ENCODE results near the gene PHKG2.
A peak's percentile ranks its signal among the peaks of the same experiment; 100 is the strongest.

Gene PHKG2

GRCh38 chr16:30769379-30770089, 21.3 kb downstream of the PHKG2 start:
- H3K4me1 Mint-ChIP-seq, result peaks cover 7% of the 10 kb centered on the region
- no peak for ATAC-seq

GRCh38 chr16:30771726-30772125, 23.5 kb downstream of the PHKG2 start:
- ATAC-seq, result no peak
- DNase-seq, result no peak
- peaks cover 45% of the 10 kb centered on the region for H3K36me3 Mint-ChIP-seq (ENCODE audit: low read depth)
- no peak overlapping the region for H3K4me3 Mint-ChIP-seq
- H3K27me3 Mint-ChIP-seq, result no peaks in the 10 kb centered on the region
- no peaks in the 10 kb centered on the region for H3K9me3 Mint-ChIP-seq
- H3K27ac Mint-ChIP-seq, result no peak overlapping the region
- peaks cover 17% of the 10 kb centered on the region for H3K4me1 Mint-ChIP-seq

More at GRCh38 chr16:30769379-30770089, 21.3 kb downstream of the PHKG2 start:
- Mint-ChIP-seq H3K27me3 (no peaks in the 10 kb centered on the region), H3K4me3 (no peak overlapping the region), H3K36me3 (ENCODE audit: low read depth) (peaks cover 55% of the 10 kb centered on the region), H3K27ac (no peak overlapping the region), H3K9me3 (no peaks in the 10 kb centered on the region)
- no peak for DNase-seq

DNA sequence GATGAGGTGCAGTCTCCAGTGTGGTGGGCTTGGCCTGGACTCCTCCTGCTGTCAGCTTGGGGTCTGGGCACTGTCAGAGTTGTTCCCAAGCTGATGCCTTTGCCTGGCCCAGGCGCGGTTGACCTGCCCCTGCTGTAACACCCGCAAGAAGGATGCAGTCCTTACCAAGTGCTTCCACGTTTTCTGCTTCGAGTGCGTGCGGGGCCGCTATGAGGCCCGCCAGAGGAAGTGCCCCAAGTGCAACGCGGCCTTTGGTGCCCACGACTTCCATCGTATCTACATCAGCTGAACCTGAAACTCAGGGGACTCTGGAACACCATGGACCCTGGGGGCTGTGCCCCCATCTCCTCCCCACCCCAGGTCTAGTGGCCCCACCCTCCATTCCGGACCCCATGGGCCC, 25.6 kb downstream of the PHKG2 start:
- Mint-ChIP-seq H3K9me3 (no peaks in the 10 kb centered on the region), H3K36me3 (ENCODE audit: low read depth) (peaks cover 36% of the 10 kb centered on the region), H3K4me1 (peaks cover 25% of the 10 kb centered on the region), H3K27ac (no peak overlapping the region), H3K27me3 (no peaks in the 10 kb centered on the region), H3K4me3 (no peak overlapping the region)
- DNase-seq, result no peak
- ATAC-seq, result no peak

- H3K4me1 Mint-ChIP-seq, result peaks cover 25% of the 10 kb centered on the region
- ATAC-seq, result no peak
- H3K4me3 Mint-ChIP-seq, result peak overlapping the region; percentile 93
- H3K27me3 Mint-ChIP-seq, result no peaks in the 10 kb centered on the region
- H3K27ac Mint-ChIP-seq, result peak overlapping the region; percentile 97
- H3K9me3 Mint-ChIP-seq, result no peaks in the 10 kb centered on the region
- DNase-seq, result no peak
- H3K36me3 Mint-ChIP-seq (ENCODE audit: low read depth), result peaks cover 31% of the 10 kb centered on the region
Observed at GRCh38 chr16:30774367-30775130, 26.3 kb downstream of the PHKG2 start.

DNA sequence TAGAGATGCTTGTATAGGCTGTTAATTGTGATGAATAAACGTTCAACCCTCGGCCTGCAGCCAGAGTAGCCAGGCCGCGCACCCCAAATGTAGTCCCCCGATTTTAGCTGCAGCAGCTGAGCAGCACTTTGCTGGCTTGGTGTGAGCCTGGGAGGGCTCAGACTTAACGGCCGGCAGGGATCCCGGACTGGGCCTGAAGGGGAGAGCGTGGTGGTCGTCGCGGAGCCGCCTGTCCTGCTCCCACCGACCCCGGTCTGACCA, 26.8 kb downstream of the PHKG2 start:
- peaks cover 25% of the 10 kb centered on the region for H3K4me1 Mint-ChIP-seq
- no peaks in the 10 kb centered on the region for H3K9me3 Mint-ChIP-seq
- H3K27ac Mint-ChIP-seq, result peak overlapping the region; percentile 97
- H3K36me3 Mint-ChIP-seq (ENCODE audit: low read depth), result peaks cover 30% of the 10 kb centered on the region
- ATAC-seq (no peak), DNase-seq (no peak)
- H3K27me3 Mint-ChIP-seq, result no peaks in the 10 kb centered on the region
- peak overlapping the region; percentile 93 for H3K4me3 Mint-ChIP-seq

- DNase-seq (peak; percentile 74), ATAC-seq (peak; percentile 76)
- H3K27ac Mint-ChIP-seq, result peak overlapping the region; percentile 97
- H3K4me3 Mint-ChIP-seq, result peak overlapping the region; percentile 93
- H3K27me3 Mint-ChIP-seq, result no peaks in the 10 kb centered on the region
- H3K4me1 Mint-ChIP-seq, result peaks cover 25% of the 10 kb centered on the region
- peaks cover 28% of the 10 kb centered on the region for H3K36me3 Mint-ChIP-seq (ENCODE audit: low read depth)
- H3K9me3 Mint-ChIP-seq, result no peaks in the 10 kb centered on the region
Observed at GRCh38 chr16:30775392-30776188, 27.4 kb downstream of the PHKG2 start.

GRCh38 chr16:30777591-30778297, 29.5 kb downstream of the PHKG2 start:
- no peaks in the 10 kb centered on the region for H3K9me3 Mint-ChIP-seq
- H3K4me3 Mint-ChIP-seq, result peak overlapping the region; percentile 93
- no peak for DNase-seq
- peak overlapping the region; percentile 97 for H3K27ac Mint-ChIP-seq
- H3K36me3 Mint-ChIP-seq (ENCODE audit: low read depth), result peaks cover 15% of the 10 kb centered on the region
- H3K4me1 Mint-ChIP-seq, result peaks cover 25% of the 10 kb centered on the region
- no peak for ATAC-seq
- H3K27me3 Mint-ChIP-seq, result no peaks in the 10 kb centered on the region

DNA sequence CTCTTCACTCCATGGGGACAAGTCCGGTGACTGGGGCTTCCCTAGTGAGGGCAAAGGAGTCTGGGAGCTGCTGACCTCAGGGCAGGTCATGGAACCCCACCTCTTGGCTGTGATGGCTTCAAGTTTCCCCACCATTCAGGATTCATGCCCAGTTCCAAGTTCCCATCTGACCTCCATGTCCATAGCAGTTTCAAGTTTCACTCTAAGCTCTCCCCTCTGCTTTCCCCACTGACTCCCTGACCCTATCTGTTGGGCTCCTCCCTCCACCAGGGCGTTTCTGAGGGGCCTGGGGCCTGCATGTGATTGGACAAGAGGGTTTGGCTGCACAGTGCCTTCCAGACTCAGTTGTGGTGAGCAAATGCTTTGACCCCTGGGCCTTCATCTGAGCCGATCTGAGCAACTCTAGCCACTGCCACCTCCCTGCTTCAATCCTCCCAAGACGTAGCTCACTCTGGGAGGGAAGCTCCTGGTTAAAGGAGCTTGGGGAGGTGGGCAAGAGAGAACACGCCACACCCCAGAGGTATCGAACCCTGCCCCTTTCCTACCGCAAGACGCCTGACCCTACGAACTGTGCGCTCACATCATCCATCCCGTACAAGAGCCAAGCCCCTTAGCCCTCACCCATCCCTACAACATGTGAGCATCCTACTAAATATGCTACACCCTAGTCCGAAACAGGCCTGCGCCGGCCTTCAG, 30.5 kb downstream of the PHKG2 start:
- H3K4me1 Mint-ChIP-seq, result peaks cover 21% of the 10 kb centered on the region
- H3K27me3 Mint-ChIP-seq, result no peaks in the 10 kb centered on the region
- no peak overlapping the region for H3K27ac Mint-ChIP-seq
- H3K9me3 Mint-ChIP-seq, result no peaks in the 10 kb centered on the region
- DNase-seq (no peak), ATAC-seq (no peak)
- H3K36me3 Mint-ChIP-seq (ENCODE audit: low read depth), result peaks cover 9% of the 10 kb centered on the region
- H3K4me3 Mint-ChIP-seq, result no peak overlapping the region

GRCh38 chr16:30779596-30779995, 31.4 kb downstream of the PHKG2 start:
- ATAC-seq (no peak), DNase-seq (no peak)
- Mint-ChIP-seq H3K27me3 (no peaks in the 10 kb centered on the region), H3K27ac (no peak overlapping the region), H3K9me3 (no peaks in the 10 kb centered on the region), H3K4me3 (no peak overlapping the region), H3K36me3 (ENCODE audit: low read depth) (peaks cover 9% of the 10 kb centered on the region), H3K4me1 (peaks cover 17% of the 10 kb centered on the region)

DNA sequence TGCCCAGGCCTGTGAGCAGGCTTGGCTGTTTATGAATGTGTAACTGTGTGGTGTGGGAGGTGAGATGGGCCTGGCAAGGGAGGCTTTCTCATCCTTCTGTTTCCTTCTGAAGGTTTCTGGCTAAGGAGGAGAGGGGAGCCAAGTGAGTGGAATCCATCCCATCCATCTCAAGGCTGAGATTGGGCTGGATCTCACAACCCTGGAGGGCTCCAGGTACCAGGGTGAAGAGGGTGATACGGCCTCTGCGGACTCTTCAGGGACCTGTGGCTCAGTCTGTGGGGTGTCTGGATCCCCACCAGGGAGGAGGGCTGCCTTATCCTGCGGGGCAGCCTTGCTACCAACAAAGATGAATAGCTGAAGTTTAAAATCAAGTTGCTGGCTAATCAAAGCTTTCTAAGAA, 31.8 kb downstream of the PHKG2 start:
- Mint-ChIP-seq H3K9me3 (no peaks in the 10 kb centered on the region), H3K36me3 (ENCODE audit: low read depth) (peaks cover 7% of the 10 kb centered on the region), H3K27me3 (no peaks in the 10 kb centered on the region), H3K27ac (no peak overlapping the region), H3K4me1 (peaks cover 14% of the 10 kb centered on the region), H3K4me3 (no peak overlapping the region)
- no peak for DNase-seq
- no peak for ATAC-seq

DNA sequence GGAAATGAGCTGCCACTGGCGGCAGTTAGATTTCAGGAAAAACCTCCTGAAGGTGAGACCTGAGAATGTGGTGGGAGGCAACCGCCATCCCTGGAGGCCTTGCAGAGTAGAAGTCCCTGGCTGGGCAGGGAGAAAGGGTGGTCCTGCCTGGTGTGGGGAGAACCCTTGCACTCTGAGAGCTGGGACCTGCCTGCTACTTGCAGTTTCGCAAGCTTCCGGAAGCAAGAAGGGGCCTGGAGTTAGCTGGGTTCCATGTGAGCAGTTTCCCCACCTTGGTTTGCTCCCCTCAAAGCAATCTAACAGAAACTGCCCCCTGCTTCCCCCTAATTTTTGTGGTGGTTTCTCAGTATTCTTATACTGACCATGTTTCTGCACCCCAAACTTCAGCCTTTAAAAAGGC, 32.3 kb downstream of the PHKG2 start:
- DNase-seq (no peak), ATAC-seq (no peak)
- Mint-ChIP-seq H3K9me3 (no peaks in the 10 kb centered on the region), H3K4me3 (no peak overlapping the region), H3K4me1 (peaks cover 14% of the 10 kb centered on the region), H3K36me3 (ENCODE audit: low read depth) (peaks cover 7% of the 10 kb centered on the region), H3K27ac (no peak overlapping the region), H3K27me3 (no peaks in the 10 kb centered on the region)

GRCh38 chr16:30782486-30783279, 34.5 kb downstream of the PHKG2 start:
- Mint-ChIP-seq H3K27ac (no peak overlapping the region), H3K4me1 (peaks cover 7% of the 10 kb centered on the region), H3K36me3 (ENCODE audit: low read depth) (no peaks in the 10 kb centered on the region), H3K27me3 (no peaks in the 10 kb centered on the region), H3K4me3 (no peak overlapping the region), H3K9me3 (no peaks in the 10 kb centered on the region)
- no peak for ATAC-seq
- DNase-seq, result no peak

- no peak for DNase-seq
- H3K36me3 Mint-ChIP-seq (ENCODE audit: low read depth), result no peaks in the 10 kb centered on the region
- ATAC-seq, result no peak
- H3K9me3 Mint-ChIP-seq, result no peaks in the 10 kb centered on the region
- no peak overlapping the region for H3K27ac Mint-ChIP-seq
- H3K27me3 Mint-ChIP-seq, result peaks cover 4% of the 10 kb centered on the region
- H3K4me1 Mint-ChIP-seq, result peaks cover 7% of the 10 kb centered on the region
- H3K4me3 Mint-ChIP-seq, result no peak overlapping the region
Observed at GRCh38 chr16:30783280-30784109, 35.3 kb downstream of the PHKG2 start.
